Stimulated activated CD4-positive, alpha-beta T cell treated with anti-CD3 and anti-CD28 coated beads, Interleukin-15, amount 100 ng/mL, for 24 hours (primary cell): Measurements from ENCODE around the gene TOR1AIP2.

Source experiments
- DNase-seq: peaks from one replicate; pipeline ENCODE4 v3.0.0-alpha.2; 2020

The TOR1AIP2 gene

DNA sequence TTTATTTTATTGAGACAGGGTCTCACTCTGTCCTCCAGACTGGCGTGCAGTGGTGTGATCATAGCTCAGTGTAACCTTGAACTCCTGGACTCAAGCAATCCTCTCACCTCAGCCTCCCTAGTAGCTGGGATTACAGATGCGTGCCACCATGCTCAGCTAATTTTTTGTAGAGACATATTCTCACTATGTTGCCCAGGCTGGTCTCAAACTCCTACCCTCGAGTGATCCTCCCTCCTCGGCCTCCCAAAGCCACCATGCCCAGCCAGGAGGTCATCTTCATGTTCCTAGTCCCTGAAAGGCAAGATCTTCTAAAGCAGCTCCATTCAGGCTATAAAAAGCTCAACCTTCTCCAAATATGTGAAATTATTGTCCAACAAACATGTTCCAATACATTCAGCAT lies 53.9 kb downstream of the TOR1AIP2 start:
- no peak for DNase-seq

DNA sequence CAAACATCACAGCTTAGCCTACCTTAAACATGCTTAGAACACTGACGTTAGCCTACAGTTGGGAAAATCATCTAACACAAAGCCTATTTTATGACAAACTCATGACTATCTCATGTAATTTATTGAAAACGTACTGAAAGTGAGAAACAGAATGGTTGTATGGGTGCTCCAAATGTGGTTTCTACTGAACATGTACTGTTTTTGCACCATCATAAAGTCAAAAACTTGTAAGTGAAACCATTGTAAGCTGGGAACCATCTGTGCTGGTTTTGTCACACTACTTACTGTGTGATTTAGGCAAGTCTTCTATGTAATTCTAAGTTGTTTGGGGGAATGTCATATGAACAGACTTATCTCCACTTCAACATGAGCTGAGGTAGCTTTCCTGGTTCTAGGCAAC lies 55.5 kb downstream of the TOR1AIP2 start:
- DNase-seq = no peak

DNA sequence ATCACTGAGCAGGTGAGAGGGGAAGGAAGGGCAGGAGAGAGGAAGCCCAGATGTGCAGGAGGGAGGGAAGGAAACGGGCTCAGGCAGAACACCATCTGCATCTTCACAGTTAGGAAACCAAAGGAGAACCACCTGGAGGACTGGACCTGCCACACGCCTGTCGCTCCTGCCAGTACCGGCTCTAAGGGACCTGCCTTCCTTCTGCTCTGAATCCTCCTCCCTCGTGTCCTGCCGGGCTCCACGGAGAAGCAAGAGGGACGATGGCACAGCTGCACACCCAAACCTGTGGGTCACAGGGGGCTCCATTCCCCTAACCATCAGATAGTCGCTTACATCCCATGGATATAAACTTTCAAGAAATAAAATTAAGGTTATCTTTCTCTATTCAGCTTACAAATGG lies 56.1 kb downstream of the TOR1AIP2 start:
- no peak for DNase-seq

DNA sequence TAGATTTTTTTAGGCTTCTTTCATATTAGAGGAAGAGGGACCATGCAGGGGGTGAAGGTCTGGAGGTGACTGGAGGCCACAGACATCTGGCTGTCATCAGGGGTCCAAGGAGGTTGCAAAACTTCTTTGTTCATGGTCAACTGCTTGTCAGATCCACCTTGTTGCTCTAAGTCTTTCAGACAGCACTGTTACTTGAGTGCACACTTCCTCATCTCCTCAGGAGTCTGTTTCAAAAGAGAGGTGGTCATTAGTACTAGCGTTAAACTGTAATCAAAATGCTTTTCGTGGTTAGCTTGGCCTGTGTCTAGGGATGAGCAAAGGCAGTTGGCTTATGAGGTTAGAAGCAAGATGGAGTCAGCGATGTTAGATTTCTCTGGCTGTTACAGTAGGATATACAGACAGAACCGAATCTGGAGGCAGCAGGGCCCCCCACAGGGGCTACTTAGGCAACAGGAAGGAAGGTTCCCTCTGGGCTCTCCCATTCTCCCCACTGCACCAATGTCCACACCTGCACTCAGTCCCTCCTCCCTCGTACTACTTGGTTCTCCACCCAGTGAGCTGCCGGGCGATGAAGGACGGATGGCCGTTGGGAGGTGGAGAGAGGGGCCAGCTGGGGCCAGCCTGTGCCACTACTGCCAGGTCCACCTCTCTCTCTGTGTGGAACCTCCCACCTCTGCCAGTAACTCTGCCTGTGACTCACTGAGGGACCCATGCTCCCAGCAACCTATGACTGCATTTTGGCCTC lies 57.2 kb downstream of the TOR1AIP2 start:
- DNase-seq = no peak

DNA sequence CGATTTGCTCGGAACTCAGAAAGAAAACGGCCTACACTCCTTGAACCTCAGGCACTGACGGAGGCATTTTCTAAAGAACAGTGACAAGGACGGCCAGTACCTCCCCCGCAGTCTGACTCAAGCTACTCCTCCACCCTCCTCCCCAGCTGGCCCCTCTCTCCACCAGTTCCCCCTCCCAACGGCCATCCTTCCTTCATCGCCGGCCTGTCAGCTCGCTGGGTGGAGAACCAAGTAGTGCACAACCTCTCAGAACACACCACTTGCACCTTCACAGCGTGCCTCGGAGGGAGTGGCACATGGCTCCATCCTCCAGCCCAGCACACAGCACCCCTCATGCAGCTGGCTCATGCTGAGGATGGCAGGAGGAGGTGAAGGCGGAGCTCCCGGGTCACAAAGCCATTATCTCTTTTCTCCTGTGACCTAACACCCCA lies 58.8 kb downstream of the TOR1AIP2 start:
- DNase-seq = no peak

DNA sequence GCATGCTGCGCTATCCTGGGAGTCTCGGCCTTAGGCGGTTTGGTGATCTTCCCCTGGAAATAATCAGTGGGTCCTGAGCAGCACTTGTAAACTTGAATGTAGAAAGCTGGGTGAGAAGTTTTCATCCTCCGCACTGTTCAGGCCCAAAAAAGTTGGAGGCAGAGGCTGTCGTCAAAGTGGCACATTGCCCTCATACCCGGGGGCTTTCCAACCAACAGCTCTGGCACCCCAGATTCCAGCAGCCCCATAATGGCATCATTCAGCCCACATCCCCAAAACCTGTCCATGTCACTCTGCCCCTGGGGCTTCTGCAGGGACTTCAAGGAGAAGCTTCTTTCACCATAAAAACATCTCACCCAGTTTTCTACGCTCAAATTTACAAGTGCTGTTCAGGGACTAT lies 59.3 kb downstream of the TOR1AIP2 start:
- DNase-seq = no peak

DNA sequence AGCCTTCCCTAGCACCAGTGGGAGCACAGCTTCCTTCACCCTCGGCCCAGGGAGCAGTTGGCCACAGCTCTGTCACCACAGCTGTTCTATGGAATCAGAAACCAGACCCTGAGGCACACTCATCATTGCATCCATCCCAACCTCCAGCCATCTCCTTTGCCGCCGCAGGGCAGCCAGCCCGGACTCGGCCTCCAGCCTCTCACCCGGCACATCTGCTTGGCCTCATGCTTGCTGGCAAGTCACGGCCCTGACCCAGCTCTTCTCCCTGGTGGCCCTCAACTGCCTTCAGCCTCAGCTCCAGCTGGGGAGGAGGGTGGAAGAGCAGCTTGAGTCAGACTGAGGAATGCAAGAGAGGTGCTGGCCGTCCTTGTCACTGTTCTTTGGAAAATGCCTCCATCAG lies 59.8 kb downstream of the TOR1AIP2 start:
- DNase-seq = no peak

DNA sequence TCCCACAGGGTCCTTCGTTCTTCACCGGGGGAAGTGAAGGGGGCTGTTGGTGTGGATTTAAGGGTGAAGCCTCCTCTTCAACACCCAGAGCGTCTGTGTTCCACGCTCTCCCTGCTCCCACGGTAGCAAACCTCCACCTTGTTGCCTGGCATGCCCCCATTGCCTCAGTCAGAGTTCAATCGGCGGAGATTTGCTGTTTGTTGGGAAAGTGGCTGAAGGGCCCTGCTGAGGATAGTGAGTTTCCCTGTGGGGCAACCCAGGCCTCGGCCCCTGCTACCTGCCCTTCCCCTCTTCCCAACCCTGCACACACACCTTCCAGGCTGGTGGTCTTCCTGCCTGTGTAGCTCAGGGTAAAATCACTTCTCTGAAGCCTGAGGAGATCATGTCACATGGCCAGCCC lies 60.5 kb downstream of the TOR1AIP2 start:
- DNase-seq = no peak

DNA sequence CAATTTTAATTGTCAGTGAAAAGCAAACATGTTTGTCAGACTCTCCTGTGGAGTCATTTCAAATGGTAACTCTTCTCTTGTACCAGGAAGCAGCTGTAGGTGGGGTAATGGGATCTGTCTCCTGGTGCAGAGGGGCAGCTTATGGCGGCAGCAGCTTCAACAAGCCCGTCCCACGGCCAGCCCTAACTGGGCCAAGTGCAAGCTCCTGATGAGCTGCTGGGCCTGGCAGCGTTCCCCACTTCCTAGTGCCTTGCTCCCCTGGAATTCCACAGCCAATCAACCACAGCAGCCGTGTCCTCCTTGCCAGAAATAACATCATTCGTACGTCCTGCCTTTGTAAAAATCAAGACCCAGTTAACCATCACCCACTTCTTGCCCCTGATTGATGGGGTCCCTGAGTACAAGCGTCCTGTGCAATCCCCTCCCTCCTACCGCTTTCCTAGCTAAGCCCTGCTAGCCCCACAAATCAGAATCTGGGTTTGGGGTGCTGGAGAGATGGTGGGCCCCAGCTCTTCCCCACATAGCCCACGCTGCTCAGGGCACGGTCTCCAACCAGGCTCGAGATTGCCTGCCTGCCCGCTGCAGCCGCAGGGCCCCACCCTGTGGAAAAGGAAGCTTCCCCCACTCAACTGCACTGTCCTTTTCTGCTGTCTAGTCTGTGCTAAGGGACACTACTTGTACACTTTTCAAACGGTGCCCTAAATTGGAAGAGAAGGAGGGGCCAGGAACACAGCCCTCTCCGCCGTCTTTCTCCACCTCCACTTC lies 61.2 kb downstream of the TOR1AIP2 start:
- DNase-seq = no peak

DNA sequence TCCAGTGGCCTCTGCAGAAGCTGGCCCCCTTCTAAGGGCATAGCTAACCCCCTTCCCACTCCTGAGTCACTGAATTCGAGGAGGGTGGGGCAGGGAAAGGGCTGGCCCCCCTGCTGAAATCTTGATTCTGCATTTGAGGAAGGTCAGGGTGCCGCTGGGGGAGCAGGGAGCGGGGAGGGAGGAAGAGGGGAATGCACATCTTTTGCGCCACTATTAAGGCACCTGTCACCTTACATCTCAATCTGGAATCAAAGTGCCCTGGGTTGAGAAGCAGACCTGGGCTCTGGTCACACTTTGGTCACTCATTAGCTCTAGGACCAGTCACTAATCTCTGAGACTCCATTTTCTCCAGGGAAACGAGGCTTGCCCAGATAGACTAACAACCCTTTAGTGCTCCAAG lies 62.0 kb downstream of the TOR1AIP2 start:
- DNase-seq = no peak

DNA sequence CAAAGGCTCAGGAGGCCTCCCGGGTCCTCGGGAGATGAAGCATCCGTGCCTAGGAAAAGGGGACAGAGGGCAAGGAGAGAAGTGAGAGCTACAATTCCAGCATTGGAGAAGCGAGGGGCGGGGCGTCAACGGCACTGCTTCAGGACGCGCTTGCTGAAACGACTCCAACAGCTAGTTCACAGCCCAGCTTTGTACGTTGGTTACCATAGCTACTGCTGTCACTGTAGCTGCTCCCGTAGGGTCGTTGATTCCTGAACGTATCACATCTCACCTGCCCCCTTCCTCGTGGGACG lies 63.1 kb downstream of the TOR1AIP2 start:
- DNase-seq = no peak

DNA sequence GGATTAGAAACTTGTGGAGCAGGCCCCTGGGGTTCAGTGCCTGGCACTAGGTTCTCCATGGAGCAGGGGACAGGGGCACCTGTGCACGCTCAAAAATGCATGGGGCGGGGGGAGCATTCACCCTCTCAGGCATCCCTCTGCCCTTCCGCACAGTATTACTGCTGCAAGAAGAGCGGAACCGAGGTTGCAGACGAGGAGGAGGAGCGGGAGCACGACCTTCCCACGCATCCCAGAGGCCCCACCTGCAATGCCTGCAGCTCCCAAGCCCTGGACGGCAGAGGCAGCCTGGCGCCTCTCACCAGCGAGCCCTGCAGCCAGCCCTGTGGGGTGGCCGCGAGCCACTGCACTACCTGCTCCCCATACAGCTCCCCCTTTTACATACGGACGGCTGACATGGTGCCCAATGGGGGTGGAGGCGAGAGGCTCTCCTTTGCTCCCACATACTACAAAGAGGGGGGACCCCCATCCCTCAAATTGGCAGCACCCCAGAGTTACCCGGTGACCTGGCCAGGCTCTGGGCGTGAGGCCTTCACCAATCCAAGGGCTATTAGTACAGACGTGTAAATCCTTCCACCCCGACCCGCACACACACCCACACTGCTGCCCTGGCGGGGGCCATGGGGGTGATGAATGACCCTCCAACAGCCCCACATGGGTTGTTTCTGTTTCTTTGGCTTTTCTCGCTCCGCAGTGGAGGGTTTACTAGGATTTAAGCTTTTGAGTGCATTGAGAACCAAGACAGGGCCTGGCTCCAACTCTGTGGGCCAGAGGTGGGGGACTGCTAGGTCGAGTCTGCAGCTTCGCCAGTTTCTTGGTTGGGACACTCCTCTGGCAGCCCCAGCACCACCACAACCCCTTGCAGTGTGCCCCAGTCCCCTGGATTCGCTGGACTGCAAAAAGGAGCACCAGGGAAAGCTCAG lies 63.7 kb downstream of the TOR1AIP2 start:
- no peak for DNase-seq

DNA sequence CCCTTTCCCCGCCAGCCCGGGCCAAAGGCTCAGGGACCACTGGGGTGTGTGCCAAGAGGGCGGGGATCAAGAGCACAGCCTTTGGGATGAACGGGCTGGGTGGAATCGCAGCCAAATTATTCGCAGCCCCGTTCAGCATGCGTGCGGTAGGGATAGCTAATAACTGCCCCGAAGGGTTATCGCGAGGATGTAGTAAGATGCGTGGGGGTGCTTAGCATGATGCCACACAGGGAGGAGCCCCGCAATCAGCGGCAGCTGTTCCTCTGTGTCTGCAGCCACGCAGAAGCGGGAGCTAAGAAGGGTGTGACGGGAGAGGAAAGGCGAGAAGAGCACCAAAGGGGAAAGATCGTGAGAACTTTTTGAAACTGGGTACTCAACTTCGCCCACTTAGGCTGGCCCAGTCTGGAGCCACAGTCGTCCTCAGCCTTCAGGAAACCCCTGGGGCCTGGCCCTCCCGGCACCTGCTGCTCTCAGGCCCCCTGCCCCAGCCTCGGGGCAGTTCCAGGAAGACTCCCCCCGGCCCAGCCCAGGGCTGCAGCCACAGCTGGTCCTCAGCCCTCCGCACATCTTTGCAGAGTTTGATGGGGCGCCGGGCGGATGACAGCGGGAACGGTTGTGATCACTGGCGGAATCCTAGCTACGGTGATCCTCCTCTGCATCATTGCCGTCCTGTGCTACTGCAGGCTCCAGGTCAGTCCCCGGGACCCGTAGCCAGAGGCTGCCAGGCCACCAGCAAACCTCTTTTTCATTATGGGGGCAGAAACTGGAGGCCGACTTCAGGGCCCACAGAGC lies 64.9 kb downstream of the TOR1AIP2 start:
- DNase-seq = no peak

DNA sequence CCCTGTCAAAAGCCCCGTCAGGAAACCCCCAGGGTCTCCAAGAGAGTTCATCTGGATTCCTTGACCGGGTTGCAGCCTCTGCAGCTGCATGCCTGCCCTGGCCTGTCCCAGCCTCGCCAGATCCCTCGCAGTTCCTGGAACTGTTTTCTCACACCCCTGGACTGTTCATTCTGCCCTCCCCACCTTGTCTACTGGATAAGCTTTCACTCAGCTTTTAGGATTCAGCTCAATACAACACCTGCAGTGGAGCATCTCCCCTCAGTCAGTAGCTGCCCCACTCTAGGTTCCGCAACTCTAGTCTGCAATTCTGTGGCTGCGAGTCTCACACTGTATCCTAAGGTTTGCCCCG lies 67.3 kb downstream of the TOR1AIP2 start:
- DNase-seq = no peak

DNA sequence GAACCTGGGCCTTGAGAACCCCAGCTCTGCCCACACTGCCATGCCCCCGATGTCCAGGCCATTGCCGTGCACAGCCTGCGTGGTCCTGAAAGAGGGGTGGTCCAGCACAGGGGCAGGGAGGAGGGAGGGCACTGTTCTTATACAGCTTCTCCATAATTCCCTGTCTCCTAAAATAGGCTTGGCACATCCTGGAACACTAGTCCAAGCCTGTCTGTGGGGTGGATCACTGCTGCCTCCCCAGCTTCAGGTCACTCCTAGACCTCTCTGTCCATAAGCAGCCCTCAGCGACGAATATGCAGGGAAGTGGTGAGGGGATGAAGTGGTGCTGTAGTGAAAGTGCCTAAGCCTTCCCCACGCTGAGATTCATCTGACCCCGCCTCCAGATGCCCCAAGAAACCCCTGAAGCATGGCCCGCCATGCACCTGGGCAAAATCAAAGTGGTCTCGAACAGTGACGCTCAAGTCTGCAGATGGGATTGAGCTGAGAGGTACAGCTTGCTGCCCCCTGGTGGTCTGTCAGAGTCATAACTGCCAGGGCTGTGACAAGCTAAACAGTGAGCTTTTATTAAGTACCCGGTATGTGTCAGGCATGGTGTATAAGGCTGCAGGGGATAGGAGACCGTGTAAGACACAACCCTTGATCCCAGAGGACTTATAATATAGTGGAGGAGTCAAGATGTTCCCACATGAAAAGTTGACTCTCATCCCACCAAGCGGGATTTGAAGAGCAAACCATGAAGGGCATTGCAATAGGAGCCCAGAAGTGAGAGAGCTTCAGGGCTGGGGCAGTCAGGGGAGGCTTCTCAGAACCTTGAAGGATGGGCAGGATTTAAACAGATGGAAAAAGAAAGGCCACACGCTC lies 67.9 kb downstream of the TOR1AIP2 start:
- peak; percentile 73 for DNase-seq

DNA sequence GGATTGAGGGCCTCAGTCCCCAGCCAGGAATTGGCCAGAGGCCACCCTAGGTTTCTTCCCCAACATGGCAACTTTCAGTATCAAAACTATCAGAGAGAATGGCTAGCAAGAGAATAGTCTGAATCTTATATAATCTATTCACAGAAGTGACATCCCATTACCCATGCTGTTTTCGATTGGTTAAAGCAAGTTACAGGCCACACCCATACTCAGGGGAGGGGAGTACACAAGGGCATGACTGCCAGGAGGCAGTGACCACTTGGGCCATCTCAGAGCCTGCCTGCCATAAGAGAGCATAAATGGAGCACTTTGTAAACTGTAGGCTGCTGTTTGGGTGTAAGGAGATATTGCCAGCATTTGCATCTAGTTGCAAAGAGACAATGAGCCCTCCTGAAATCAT lies 69.1 kb downstream of the TOR1AIP2 start:
- DNase-seq = no peak

DNA sequence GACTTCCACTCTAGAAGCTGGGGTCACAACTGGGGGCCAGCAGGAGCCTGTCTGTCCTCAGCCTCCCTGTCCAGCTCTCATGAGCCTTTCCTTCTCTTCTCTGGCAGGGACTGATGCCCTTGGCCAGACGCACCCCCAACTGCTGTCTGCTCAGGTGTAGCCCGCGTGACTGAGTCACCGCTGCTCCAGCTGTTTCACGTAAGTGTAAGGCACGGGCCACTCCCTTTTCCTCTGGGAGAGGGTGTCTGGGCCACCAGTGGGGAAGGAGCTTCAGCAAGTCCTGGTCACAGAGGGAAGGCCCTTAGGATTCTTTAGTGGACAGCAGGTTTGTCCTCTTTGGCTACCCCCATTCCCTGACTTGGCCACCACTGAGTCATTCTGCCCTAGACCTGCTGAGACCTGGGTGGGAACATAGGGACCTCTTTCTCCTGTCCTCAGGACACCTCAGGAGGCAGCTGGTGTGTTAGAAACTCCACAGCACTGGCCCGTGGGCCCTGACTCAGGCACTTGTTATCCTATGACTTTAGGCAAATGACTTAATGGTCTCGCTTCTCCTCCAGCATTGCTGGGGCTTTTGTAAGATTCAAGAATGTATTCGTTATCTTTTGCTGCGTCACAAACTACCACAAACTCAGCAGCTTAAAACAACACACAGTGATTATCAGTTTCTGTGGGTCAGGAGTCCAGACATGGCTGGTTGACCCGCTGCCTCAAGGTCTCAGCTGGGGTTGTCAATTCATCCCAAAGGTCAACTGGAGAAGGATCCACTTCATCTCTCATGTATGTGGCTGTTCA lies 69.7 kb downstream of the TOR1AIP2 start:
- no peak for DNase-seq

DNA sequence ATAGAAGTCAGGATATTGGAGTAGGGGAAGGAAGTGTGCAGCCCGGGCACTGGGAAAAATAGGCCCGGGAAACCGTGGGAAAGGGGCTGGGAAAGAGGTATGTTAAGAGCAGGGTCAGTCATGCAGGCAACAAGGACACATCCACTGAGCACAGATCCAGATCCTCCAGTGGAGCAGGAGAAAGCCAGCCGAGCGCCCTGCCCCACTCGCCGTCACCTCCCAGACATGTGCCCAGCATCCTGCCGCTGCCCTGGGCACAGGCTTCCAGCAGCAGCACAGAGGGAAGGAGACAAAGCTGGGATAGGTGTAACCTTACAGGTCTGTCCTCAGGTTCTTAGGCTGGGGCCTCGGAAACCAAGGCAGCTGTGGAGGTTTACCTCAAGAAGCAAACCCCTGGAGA lies 70.3 kb downstream of the TOR1AIP2 start:
- no peak for DNase-seq

DNA sequence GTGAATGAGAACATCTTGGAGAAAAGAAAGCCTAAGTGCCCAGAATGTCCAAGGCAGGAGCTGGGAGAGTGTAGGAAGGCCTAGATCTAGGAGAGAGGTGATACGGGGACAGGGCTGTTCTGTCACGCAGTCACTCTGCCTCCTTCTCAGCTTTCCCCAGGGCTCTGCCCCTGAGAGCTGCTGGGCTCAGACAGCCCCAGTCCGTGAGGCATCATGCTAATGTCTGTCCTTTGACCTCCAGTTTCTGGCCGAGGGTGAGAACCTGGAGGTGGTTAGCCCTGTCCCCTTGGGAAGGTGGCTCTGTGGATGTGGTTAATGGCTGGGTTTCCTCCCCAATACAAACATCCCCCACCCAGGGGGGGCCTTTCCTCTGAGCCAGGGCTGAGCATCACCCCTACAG lies 71.3 kb downstream of the TOR1AIP2 start:
- no peak for DNase-seq

DNA sequence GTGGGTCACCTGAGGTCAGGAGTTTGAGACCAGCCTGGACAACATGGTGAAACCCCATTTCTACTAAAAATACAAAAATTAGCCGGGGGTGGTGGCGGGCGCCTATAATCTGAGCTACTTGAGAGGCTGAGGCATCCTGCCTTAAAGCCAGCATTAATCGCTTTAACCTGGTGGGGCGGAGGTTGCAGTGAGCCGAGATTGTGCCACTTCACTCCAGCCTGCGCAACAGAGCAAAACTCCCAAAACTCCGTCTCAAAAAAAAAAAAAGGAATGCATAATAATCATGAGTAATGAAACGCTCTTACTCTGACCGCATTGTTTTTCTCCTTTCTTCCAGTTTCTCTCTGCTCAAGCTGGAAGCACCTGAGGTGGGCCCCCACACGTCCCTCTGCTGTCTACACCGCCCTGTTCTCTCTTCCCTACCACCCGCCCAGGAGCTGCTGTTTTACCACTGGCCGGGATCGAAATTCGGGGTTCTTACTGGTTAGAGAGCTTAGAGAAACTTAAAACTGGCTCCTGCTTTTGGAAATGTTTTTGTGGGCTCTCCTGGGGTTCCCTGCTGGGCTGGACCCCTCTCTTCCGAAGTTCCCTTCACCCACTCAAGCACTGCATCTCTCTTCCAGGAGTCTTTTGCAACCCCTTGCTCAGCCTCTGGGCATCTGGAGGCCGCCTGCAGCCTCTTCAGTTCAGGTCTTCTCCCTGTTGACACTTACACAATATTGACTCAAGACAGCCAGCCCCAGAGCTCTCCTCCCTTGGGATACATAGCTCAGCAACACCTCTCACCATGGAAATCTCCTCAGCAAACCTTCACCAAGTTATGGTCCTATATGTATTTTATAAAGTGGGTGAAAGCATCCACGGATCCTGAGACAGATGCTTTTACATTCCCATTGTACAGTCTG lies 72.1 kb downstream of the TOR1AIP2 start:
- DNase-seq = no peak
